Activated T-helper 17 cell treated with anti-CD3 and anti-CD28 coated beads, Interleukin-2, amount 50 U/mL, for 72 hours (primary cell): ENCODE results near the gene CRKL. TPM values are rescaled to one million over a fixed set of nuclear protein-coding genes. Genes with fewer than 3 reads are reported as not detected.
"Not testable (repeated sequence)": the region's sequence is repeated elsewhere in the genome, so short reads cannot be mapped to it uniquely, and the experiment has no call there.

ENCODE experiments used
- ATAC-seq: fragments of 150-1000 bp; cut with Tn5 transposase; replicated peaks from 2 replicates; pipeline ENCODE4 v1.10.0; 2021; ENCODE audit warnings: mild to moderate bottlenecking, moderate library complexity
- H3K27ac Mint-ChIP-seq: one replicate; pipeline ENCODE4 v1.8.0; 2022; ENCODE audit warnings: mixed read lengths
- H3K27me3 Mint-ChIP-seq: one replicate; pipeline ENCODE4 v1.8.0; 2022; ENCODE audit warnings: mixed read lengths
- H3K36me3 Mint-ChIP-seq: one replicate; pipeline ENCODE4 v1.8.0; 2022; ENCODE audit warnings: low read depth, mild to moderate bottlenecking, mixed read lengths
- H3K4me1 Mint-ChIP-seq: one replicate; pipeline ENCODE4 v1.8.0; 2022; ENCODE audit warnings: mixed read lengths
- H3K4me3 Mint-ChIP-seq: one replicate; pipeline ENCODE4 v1.8.0; 2022; ENCODE audit warnings: mild to moderate bottlenecking, mixed read lengths
- H3K9me3 Mint-ChIP-seq: one replicate; pipeline ENCODE4 v1.8.0; 2022; ENCODE audit warnings: mixed read lengths
- total RNA-seq, 2 donors: library from RNA; stranded (reverse); gene quantifications; one replicate each; pipeline ENCODE4 v1.2.3, GENCODE V29; 2022

Gene CRKL
- total RNA-seq, 2 donors from 2014 or later = 88.5 to 145 TPM

DNA sequence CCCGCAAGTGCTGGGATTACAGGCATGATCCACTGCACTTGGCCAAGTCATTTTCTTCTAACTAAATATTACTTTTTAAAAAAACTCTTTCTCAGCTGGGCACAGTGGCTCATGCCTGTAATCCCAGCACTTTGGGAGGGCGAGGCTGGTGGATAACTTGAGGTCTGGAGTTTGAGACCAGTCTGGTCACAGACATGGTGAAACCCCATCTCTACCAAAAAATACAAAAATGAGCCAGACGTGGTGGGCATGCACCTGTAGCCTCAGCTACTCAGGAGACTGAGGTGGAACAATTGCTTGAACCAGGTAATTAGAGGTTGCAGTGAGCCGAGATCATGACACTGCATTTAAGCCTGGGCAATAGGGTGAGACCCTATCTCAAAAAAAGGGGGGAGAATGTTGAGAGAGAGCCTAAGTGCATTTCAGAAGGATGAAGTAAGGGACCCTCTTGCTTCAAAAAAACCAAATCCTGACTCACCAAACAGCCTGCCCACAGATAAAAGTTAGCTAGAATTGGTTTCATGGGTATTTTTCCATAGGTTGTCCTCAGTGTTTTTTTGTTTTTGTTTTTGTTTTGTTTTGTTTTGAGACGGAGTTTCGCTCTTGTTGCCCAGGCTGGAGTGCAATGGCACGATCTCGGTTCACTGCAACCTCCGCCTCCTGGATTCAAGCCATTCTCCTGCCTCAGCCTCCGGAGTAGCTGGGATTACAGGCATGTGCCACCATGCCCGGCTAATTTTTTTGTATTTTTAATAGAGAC is 18.8 kb downstream of the CRKL start:
- peaks cover 90% of the 10 kb centered on the region for H3K36me3 Mint-ChIP-seq
- H3K4me3 Mint-ChIP-seq = peak overlapping the region; percentile 70
- H3K27me3 Mint-ChIP-seq, ATAC-seq, H3K9me3 Mint-ChIP-seq, H3K27ac Mint-ChIP-seq: not testable (repeated sequence)
- peaks cover 51% of the 10 kb centered on the region for H3K4me1 Mint-ChIP-seq

DNA sequence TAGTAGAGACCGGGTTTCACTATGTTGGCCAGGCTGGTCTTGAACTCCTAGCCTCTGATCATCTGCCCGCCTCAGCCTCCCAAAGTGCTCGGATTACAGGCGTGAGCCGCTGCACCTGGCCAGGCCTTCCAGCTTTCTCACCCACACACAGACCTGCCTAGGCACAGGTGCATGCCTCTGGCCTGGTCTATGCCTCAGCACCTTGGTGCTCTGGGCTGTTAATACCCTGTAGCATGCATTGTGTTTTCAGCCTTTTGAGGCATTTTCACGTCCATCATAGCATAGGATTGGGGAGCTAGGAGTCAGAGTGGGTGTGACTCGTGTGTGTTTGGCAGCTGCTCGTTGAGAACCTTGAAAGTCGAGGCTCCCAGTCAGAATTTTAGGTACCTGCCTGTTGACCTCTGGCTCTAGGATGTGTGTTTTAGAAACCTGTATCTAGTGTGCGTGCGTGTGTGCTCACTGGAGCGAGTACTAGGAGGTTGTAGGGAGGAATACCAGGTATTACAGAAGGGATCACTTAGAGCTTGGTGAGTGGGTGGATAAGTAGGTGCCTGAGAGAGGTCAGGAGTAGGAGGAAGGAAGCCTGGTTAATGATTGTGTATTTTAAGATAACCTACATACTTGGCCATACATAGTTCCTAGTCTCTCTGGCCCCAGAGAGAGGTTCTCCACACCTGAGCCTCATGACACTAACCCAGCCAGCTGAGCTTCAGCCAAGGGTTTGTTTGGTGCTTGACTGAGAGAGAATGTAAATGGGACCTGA is 20.0 kb downstream of the CRKL start:
- no peaks in the 10 kb centered on the region for H3K9me3 Mint-ChIP-seq
- H3K4me1 Mint-ChIP-seq = peaks cover 57% of the 10 kb centered on the region
- peak overlapping the region; percentile 65 for H3K27ac Mint-ChIP-seq
- ATAC-seq = peak; percentile 19
- H3K36me3 Mint-ChIP-seq = peaks cover 96% of the 10 kb centered on the region
- no peaks in the 10 kb centered on the region for H3K27me3 Mint-ChIP-seq
- peak overlapping the region; percentile 70 for H3K4me3 Mint-ChIP-seq

DNA sequence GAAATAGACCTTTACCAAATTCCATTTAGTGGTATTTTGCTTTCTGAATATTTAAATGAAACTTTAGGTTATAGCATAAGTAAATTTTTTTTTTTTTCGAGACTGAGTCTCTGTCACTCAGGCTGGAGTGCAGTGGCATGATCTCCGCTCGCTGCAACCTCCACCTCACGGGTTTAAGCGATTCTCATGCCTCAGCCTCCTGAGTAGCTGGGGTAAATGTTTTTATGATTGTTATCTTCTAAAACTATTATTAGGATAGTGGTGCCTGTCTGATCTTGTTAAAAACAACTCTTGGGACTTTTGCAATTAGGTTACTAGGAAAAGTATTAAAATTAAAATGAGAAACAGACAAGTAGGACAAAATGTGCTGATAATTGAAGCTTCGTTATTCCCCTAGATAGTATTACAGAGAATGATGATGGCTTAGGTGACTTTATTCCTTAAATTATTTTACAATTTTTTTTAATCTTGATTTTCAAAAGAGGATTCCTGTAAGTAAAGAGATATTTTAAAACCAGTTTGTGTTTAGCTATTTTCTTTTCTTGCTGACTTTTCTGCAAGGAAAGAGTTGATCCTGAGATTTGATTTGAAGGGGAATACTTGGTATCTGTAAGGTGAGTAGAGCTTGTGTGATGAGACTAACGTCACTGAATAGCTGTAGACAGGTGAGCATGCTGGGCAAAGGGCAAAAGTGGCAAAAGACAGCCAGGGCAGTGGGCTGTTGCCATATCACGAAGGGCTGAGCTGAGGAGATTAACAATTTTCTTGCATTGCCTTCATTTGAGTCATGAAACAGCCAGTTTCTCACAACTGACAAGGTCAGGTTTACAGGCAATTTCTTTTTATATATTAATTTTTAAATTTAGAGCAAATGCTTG is 20.8 kb downstream of the CRKL start:
- H3K27ac Mint-ChIP-seq = no peak overlapping the region
- no peaks in the 10 kb centered on the region for H3K9me3 Mint-ChIP-seq
- ATAC-seq = no peak
- H3K36me3 Mint-ChIP-seq = peaks cover 96% of the 10 kb centered on the region
- no peaks in the 10 kb centered on the region for H3K27me3 Mint-ChIP-seq
- H3K4me3 Mint-ChIP-seq = peak overlapping the region; percentile 70
- H3K4me1 Mint-ChIP-seq = peaks cover 57% of the 10 kb centered on the region

DNA sequence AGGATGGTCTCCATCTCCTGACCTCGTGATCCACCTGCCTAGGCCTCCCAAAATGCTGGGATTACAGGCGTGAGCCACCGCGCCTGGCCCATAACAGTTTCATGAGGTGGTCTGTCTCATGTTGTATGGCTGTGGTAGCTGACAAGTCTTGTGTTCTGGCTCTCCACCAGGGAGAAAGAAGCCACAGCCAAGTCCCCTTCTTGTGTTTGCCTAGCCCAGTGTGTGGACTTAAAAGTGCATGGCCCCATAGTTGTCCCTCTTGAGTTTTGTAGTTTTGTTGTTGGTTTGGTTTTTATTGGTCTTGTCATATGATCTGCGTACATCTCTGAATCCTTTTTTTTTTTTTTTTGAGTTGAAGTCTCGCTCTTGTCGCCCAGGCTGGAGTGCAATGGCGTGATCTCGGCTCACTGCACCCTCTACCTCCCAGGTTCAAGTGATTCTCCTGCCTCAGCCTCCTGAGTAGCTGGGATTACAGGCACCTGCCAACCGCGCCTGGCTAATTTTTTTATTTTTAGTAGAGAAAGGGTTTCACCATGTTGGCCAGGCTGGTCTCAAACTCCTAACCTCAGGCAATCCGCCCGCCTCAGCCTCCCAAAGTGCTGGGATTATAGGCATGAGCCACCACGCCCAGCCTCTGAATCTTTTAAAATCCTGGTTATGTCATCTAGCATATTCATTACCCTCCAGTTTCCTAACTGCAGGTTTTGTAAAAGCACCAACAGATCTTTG is 22.4 kb downstream of the CRKL start:
- not testable (repeated sequence) for H3K4me3 Mint-ChIP-seq, H3K9me3 Mint-ChIP-seq, ATAC-seq, H3K27me3 Mint-ChIP-seq, H3K27ac Mint-ChIP-seq
- Mint-ChIP-seq H3K36me3 (peaks cover 96% of the 10 kb centered on the region), H3K4me1 (peaks cover 54% of the 10 kb centered on the region)

DNA sequence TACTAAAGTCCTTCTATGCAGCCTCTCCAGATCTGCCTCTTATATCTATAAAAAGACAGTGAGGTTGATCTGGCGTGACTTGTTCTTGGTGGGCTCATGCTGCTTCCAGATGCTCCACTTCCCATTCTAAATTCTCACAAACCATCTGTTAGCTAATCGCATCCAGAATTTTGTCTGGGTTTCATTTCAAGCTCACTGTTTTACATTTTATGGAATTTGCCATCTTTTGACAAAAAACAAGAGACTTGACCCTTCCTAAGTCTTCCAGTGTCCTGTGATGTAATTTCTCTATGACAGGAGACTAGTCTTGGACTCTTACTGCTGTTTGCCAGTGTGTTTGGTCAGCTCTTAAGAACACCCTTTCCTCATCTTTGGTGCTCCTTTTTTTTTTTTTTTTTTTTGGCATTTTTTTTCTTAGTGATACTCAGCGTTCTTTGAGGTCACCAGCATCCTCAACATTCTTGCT is 23.0 kb downstream of the CRKL start:
- peaks cover 54% of the 10 kb centered on the region for H3K4me1 Mint-ChIP-seq
- H3K27me3 Mint-ChIP-seq = no peaks in the 10 kb centered on the region
- H3K4me3 Mint-ChIP-seq = no peak overlapping the region
- ATAC-seq = no peak
- H3K9me3 Mint-ChIP-seq = no peaks in the 10 kb centered on the region
- H3K27ac Mint-ChIP-seq = no peak overlapping the region
- peaks cover 96% of the 10 kb centered on the region for H3K36me3 Mint-ChIP-seq

DNA sequence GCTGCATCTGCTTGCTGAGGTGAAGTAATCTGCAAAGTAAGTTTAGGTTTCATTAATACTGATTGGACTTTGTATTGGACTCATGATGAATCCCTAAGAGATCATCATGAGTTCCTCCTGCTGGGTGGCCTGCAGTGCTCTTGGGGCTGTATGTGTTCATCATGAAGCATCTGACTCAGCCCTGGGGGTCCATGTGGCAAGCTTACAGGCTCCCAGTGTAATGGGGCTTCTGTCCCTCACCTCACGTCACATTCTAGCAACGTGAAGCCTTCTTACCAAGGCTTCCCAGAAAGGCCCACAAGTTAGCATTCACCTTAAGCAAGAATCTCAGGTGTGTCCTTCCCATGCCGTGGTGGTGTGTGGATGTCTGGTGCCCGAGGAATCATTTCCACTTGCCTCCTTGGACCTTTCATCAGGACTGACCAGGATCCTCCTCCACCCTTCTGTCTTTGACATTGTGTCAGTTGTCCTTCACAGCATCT is 23.7 kb downstream of the CRKL start:
- Mint-ChIP-seq H3K4me3 (peak overlapping the region; percentile 6), H3K36me3 (peaks cover 96% of the 10 kb centered on the region), H3K4me1 (peaks cover 61% of the 10 kb centered on the region), H3K27ac (no peak overlapping the region), H3K27me3 (no peaks in the 10 kb centered on the region), H3K9me3 (no peaks in the 10 kb centered on the region)
- no peak for ATAC-seq

DNA sequence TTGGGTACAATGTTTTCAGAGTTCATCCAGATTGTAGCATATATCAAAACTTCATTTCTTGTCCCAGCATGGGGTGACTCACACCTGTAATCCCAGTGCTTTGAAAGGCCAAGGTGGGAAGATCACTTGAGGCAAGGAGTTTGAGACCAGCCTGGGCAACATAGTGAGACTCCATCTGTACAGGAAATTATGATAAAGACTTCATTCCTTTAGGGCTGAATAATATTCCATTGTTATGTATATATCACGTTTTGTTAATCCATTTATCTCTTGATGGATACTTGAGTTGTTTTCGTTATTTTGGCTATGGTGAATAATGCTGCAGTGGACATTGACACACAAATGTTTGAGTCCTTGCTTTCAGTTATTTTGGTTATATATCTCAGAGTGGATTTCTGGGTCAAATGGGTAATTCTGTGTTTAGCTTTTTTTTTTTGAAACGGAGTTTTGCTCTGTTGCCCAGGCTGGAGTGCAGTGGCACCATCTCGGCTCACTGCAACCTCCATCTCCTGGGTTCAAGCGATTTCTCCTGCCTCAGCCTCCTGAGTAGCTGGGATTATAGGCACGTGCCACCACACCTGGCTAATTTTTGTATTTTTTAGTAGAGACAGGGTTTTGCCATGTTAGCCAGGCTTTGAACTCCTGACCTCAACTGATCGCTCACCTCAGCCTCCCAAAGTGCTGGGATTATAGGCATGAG is 25.1 kb downstream of the CRKL start:
- peaks cover 64% of the 10 kb centered on the region for H3K4me1 Mint-ChIP-seq

DNA sequence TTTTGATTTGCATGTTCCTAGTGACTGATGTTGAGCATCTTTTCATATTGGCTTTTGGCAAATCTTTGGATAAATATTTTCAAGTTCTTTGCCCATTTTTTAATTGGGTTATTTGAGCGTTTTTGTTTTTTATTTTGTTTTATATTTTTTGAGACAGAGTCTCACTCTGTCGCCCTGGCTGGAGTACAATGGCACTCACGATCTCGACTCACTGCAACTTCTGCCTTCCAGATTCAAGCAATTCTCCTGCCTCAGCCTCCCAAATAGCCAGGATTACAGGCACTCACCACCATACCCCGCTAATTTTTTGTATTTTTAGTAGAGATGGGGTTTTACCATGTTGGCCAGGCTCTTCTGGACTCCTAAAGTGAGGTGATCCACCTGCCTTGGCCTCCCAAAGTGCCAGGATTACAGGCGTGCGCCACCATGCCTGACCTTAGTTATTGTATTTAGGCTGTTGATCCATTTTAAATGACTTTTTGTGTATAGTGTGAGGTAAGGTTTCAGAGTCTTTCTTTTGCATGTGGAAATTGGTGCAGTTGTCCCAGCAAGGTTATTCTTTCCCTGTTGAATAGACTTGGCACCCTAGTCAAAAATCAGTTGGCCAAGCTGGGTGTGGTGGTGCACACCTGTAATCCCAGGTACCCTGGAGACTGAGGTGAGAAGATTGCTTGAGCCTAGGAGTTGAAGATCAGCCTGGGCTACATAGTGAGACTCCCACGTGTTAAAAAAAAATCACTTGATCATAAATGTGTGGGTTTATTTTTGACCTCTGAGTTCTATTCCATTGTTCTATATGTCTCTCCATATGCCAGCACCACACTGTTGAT is 26.1 kb downstream of the CRKL start:
- Mint-ChIP-seq H3K4me3 (no peak overlapping the region), H3K27ac (no peak overlapping the region), H3K4me1 (peaks cover 58% of the 10 kb centered on the region), H3K27me3 (no peaks in the 10 kb centered on the region), H3K36me3 (peaks cover 94% of the 10 kb centered on the region), H3K9me3 (no peaks in the 10 kb centered on the region)
- no peak for ATAC-seq

More for the DNA sequence above, 25.1 kb downstream of the CRKL start:
- peaks cover 95% of the 10 kb centered on the region for H3K36me3 Mint-ChIP-seq
- not testable (repeated sequence) for H3K27ac Mint-ChIP-seq, H3K9me3 Mint-ChIP-seq, H3K4me3 Mint-ChIP-seq, ATAC-seq, H3K27me3 Mint-ChIP-seq

DNA sequence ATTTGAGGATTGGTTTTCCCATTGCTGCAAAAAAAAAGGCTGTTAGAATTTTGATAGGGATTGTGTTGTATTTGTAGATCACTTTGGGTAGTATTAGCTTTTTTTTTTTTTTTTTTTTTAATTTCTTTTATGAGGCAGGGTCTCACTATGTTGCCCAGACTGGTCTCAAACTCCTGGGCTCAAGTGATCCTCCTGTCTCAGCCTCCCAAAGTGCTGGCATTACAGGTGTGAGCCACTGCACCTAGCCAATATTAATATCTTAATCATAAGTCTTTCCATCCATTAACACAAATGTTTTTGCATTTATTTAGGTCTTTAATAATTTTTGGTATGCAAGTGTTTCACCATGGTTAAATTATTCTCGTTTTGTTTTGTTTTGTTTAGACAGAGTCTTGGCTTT is 26.8 kb downstream of the CRKL start:
- Mint-ChIP-seq H3K9me3 (no peaks in the 10 kb centered on the region), H3K4me3 (no peak overlapping the region), H3K36me3 (peaks cover 94% of the 10 kb centered on the region), H3K27ac (no peak overlapping the region), H3K27me3 (no peaks in the 10 kb centered on the region), H3K4me1 (peaks cover 52% of the 10 kb centered on the region)
- no peak for ATAC-seq

DNA sequence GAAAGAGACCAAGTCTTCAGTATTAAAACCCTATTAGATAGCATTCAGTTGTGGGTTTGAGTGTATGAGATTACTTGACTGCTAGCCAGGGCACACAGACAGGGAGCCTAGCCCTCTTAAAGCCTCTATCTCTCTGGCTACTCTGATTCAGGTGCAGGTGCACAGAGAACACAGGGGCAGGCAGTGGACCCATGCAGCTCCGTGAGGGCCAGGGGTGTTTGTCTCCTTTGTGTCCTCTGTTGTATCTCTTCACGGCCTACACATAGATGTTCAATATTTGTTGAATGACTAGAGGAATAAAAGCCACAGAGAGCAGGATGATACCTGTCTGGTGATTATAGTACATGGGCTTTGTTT is 28.3 kb downstream of the CRKL start:
- no peak overlapping the region for H3K4me3 Mint-ChIP-seq
- peaks cover 94% of the 10 kb centered on the region for H3K36me3 Mint-ChIP-seq
- no peaks in the 10 kb centered on the region for H3K9me3 Mint-ChIP-seq
- peaks cover 40% of the 10 kb centered on the region for H3K4me1 Mint-ChIP-seq
- H3K27me3 Mint-ChIP-seq = no peaks in the 10 kb centered on the region
- no peak for ATAC-seq
- no peak overlapping the region for H3K27ac Mint-ChIP-seq

DNA sequence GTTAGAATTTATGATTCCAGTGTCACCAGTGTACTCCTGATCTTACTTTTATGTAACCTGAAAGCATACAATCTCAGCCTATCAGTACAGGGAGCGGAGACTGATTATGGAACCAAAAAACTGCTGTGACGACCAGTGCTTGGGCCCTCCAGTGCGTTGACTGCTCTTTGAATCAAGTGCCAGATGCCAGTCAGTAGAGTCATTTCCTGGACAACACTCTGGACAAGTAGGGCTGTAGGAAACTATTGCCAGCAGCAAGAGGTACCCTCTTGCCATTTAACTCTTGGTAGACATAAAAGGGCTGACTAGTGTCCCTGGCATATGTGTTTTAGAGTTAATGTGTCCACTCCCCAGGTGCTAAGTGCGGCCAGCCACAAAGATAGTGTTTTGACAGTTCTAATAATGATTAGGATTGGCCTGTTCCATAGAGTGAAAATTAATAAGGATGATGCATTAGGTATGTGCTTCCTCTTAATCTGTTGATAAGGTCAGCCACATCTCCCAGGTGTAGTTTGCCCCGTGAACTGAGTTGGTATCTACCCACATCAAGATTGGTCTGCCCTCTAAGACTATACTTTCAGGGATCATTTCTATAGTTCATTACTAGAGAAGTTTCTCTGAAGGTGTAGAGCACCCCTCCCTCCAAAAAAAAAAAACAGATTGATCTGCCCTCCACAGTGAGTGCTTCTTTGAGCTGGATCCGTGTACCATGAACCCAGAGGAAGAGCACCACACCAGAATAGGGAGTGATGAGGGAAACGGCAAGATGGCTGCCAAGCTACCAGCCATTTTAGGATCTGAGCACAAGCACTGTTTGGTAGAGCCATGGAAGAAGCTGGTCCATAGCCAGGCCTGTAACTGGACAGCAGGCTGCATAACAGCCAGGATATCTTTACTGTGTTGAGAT is 29.1 kb downstream of the CRKL start:
- no peak for ATAC-seq
- Mint-ChIP-seq H3K4me1 (peaks cover 34% of the 10 kb centered on the region), H3K27ac (no peak overlapping the region), H3K27me3 (no peaks in the 10 kb centered on the region), H3K36me3 (peaks cover 96% of the 10 kb centered on the region), H3K4me3 (no peak overlapping the region), H3K9me3 (no peaks in the 10 kb centered on the region)

DNA sequence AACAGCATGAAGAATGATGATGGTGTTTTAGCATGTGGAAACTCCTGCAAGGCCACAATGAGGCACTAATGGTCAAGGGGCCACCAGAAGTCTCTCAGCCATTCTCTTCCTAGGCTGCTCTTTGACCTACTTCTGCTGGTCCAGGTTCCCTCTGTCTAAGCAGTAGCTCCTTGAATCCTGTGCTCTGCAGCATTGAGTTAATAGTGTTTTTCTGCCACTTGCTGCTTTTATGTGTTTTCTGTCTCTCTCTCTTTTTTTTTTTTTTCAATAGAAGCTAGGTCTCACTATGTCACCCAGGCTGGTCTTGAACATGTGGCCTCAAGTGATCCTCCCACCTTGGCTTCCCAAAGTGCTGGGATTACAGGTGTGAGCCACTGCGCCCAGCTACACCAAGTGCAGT is 29.8 kb downstream of the CRKL start:
- H3K4me3 Mint-ChIP-seq = no peak overlapping the region
- H3K4me1 Mint-ChIP-seq = peaks cover 30% of the 10 kb centered on the region
- H3K27ac Mint-ChIP-seq = no peak overlapping the region
- H3K9me3 Mint-ChIP-seq = no peaks in the 10 kb centered on the region
- no peaks in the 10 kb centered on the region for H3K27me3 Mint-ChIP-seq
- ATAC-seq = no peak
- peaks cover 98% of the 10 kb centered on the region for H3K36me3 Mint-ChIP-seq
